Stomach (tissue), 4 donors: Measurements from ENCODE around the gene COIL.

Experiments
- POLR2AphosphoS5 ChIP-seq, 3 donors: sonication (generic); formaldehyde crosslinking; IDR thresholded peaks; one replicate each; pipeline ENCODE4 v1.6.1; 2016; ENCODE audit warnings: antibody characterized with exemption in 3 of 3
- TF ChIP-seq, protein P1 (sequence below), 7 experiments: fragments of 450-650 bp in 4 of 7; fragments of 200-600 bp in 3 of 7; sonication (generic) in 3 of 7; IDR thresholded peaks; one replicate each; pipeline ENCODE4 v1.5.1; 2016 to 2019; ENCODE audit warnings: antibody characterized with exemption in 7 of 7, control low read depth in 2 of 7, mild to moderate bottlenecking in 1 of 7

DNA sequence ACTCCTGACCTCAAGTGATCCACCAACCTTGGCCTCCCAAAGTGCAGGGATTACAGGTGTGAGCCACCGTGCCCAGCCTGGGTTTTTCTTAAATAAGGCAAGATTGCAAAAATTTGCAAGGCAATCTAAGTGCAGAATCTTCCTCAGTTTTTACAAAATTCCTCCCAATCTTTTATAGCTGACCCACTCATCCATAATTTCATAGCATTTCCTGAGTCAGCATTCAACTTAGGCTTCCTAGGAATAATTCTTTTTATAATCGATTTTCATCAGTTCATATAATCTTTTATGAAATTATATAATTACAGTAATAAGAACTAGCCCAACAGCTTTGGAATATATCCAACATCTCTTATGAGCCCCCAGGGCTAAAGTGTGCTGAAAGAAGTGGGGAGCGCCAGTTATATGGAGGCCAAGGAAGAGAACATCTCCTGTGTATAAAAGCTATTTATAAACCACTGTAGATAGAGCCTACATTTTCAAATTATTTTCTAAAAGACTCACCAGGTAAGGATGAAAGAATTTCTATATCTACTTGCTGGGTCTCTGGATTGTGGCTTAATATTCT is 14.8 kb downstream of the COIL start:
- TF ChIP-seq, protein P1, sequence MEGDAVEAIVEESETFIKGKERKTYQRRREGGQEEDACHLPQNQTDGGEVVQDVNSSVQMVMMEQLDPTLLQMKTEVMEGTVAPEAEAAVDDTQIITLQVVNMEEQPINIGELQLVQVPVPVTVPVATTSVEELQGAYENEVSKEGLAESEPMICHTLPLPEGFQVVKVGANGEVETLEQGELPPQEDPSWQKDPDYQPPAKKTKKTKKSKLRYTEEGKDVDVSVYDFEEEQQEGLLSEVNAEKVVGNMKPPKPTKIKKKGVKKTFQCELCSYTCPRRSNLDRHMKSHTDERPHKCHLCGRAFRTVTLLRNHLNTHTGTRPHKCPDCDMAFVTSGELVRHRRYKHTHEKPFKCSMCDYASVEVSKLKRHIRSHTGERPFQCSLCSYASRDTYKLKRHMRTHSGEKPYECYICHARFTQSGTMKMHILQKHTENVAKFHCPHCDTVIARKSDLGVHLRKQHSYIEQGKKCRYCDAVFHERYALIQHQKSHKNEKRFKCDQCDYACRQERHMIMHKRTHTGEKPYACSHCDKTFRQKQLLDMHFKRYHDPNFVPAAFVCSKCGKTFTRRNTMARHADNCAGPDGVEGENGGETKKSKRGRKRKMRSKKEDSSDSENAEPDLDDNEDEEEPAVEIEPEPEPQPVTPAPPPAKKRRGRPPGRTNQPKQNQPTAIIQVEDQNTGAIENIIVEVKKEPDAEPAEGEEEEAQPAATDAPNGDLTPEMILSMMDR (IDR thresholded peaks at IDR 0.05) = no peak
- TF ChIP-seq POLR2AphosphoS5 (IDR thresholded peaks at IDR 0.05) = no peak
